Lung microvascular endothelial cell (primary cell): Measurements from ENCODE around the gene MFSD6. TPM values are rescaled to one million over a fixed set of nuclear protein-coding genes. Genes with fewer than 3 reads are reported as not detected.
"Not testable (repeated sequence)": the region's sequence is repeated elsewhere in the genome, so short reads cannot be mapped to it uniquely, and the experiment has no call there.

Experiments
- DNase-seq, 2 donors: peaks; one replicate each; pipeline versions ENCODE4 v3.0.0 to v3.0.0-alpha.2; 2010; ENCODE audit warnings: low read depth in 2 of 2
- total RNA-seq: library from RNA; depleted of rRNA; stranded (reverse); fragments of >200 nt; gene quantifications from 2 replicates; pipeline ENCODE4 v1.2.1, GENCODE V29; 2014

The MFSD6 gene
- total RNA-seq, 1 donor from 2014 or later = 3.0 TPM

DNA sequence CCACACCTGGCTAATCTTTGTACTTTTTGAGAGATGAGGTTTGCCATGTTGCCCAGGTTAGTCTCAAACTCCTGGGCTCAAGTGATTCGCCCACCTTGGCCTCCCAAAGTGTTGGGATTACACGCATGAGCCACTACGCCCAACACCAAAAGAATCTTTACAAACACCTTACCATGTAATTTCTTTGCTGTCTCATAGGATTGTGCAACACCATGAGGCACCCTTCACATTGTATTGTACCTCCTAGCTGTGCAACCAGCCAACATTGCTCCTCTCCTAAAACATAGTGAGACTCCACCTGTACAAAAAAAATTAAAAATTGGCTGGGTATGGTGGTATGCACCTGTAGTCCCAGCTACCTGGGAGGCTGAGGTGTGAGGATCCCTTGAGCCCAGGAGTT is 3.1 kb upstream of the MFSD6 start:
- DNase-seq = no peak

DNA sequence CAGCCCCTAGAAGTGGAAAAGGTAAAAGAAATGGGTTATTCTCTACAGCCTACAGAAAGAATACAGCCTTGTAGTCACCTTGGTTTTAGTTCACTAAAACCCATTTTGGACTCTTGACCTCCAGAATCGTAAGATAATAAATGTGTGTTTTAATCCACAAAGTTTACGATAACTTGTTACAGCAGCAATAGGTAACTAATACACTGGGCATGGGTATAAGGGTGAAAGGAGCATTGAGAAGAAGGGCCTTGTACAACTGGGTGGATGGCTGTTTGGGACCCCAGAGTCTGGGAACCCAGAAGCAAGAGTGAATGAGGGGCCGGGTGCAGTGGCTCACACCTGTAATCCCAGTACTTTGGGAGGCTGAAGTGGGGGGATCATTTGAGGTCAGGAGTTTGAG is 2.2 kb upstream of the MFSD6 start:
- no peak for DNase-seq

DNA sequence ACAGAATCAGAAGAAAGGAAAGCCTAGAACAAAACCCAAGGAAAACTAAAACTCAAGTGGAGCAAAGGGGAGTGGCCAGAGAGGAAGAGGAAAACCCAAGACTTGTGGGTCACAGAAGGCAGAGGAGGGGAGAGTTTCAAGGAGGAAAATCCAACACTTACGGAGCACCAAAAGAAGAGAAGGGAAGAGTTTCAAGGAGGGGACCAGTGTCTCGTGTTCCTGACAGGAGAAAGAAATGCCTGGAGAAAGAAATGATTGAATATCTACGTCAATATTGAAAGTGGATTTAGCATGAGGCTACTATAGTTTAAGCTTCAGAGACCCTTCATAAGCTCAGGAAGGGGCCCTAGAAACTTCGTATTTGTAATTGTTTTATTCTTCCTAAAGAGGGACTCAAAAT is 1.4 kb upstream of the MFSD6 start:
- DNase-seq = no peak

DNA sequence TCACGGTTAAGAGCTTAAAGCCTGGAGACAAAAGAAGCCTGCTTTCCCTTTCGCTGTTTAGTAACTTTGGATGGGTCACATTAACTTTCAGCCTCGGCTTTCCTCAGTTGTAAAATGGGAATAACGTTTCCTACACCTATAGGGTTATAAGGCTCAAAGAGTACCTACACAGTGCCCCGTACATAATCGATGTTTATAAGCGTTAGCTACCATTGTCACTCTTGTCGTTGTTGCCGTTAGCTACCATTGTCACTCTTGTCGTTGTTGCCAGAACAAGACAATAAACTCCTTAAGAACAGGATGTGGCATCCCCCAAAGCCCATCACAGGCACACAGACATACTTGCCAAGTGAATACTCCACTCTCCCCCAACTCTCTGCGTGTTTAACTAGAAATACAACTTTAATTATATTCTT is 901 bp upstream of the MFSD6 start:
- no peak for DNase-seq

DNA sequence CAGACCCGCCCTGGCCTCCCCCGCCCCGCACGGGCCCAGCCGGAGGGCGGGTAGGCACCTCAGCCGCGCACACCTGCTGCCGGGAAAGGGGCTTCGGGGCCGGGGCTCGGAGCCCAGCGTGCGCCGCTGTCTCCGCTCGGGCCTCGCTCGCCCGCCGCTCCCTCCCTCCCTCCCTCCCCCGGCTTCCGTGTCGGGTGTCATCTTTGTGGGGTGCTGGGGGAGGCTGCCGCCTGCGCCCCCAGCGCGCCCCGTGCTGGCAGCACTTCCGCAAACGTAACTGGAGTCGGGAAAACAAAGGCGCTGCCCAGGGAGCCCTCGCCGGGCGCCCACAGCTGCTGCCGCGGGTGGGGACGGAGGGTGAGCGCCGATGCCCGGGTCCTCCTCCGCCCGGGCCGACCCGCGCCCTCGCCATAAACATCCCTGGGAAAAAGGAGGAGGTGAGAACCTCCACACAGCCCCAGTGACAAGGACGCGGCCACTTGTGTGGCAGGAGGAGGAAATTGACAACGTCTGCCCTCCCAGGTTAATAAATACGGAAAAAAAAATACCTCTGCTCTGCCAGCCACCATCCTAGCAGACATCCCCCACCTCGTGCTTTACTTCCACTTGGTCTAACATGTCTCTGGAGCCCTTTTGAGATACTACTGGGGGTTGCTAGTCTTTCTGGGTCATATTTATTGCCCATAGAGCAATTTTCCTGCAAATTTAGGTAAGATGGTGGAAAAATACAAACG is 550 bp downstream of the MFSD6 start:
- peak; percentile 21 to 28 for DNase-seq

DNA sequence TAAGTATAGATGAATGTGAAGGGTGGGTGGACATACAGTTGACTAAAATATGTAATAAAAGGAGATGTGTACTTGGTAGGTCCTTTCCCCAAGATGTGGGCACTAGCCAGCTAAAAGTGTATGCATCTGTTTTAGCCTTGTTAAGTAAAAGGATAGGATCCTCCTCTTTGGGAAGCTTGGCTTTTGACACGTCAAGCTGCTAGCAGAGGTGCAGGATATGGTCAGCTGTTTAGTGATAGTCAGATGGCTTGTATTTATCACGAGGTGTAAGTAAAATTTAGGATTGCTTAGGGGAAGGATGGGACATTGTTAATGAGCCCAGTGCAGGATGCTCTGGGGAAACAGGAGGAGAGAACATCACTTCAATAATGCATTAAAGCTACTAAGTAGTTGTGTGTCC is 1.5 kb downstream of the MFSD6 start:
- no peak for DNase-seq

DNA sequence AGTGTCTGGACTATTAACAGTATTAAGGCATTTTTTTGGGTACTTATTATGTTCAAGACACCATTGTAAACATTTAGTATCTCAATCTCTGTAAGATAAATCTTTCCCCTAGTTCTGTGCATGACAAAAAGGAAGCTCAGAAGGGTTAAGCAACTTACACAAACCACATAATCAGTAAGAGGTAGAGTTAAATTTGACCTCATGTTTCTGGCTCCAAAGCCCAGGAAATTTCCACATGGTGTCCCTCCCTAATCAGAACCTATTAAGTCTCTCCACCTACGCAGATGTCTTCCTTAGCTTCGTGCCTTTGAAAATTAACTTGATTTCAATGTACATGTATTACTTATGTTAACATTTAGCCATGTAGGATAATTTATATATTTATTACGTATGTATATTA is 2.0 kb downstream of the MFSD6 start:
- no peak for DNase-seq

DNA sequence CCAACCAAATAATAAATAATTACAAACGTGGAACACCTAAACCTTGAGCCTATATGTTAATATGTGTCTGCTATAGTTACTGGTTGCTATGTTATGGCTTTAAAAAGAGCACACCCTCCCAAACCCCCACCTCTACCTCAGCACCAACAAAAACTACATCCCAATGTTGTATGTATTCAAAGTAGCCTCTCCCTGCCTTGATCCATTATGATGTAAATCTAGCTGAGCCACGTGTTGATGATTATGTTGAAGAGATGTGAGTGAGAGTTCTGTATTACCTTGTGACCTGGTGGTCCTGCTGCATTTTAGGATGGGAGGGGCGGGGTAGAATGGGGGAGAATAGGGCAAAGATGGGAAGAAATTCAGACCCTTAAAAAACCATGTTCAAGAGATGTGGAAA is 4.8 kb downstream of the MFSD6 start:
- DNase-seq = no peak

DNA sequence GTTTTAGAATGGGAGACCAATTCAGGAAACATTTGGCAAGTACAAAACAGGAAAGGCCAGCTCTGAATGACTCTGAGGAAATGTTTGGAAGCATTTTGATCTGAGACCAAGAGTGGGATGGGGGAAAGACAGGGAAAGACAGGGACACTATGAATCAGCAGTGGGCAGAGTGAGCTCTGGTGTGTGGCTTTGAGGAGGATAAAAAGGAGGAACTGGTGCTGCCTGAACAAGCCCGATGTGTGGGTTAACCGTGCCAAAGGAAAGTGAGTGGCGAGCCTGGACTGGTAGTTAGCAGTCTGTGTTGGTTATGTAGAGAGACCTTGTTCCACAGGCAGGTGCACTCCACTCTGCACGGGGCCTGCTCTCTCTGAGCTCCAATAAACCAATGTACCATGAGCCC is 5.3 kb downstream of the MFSD6 start:
- peak; percentile 31 to 57 for DNase-seq

GRCh38 chr2:190415251-190415650 is 7.1 kb downstream of the MFSD6 start:
- DNase-seq = no peak

DNA sequence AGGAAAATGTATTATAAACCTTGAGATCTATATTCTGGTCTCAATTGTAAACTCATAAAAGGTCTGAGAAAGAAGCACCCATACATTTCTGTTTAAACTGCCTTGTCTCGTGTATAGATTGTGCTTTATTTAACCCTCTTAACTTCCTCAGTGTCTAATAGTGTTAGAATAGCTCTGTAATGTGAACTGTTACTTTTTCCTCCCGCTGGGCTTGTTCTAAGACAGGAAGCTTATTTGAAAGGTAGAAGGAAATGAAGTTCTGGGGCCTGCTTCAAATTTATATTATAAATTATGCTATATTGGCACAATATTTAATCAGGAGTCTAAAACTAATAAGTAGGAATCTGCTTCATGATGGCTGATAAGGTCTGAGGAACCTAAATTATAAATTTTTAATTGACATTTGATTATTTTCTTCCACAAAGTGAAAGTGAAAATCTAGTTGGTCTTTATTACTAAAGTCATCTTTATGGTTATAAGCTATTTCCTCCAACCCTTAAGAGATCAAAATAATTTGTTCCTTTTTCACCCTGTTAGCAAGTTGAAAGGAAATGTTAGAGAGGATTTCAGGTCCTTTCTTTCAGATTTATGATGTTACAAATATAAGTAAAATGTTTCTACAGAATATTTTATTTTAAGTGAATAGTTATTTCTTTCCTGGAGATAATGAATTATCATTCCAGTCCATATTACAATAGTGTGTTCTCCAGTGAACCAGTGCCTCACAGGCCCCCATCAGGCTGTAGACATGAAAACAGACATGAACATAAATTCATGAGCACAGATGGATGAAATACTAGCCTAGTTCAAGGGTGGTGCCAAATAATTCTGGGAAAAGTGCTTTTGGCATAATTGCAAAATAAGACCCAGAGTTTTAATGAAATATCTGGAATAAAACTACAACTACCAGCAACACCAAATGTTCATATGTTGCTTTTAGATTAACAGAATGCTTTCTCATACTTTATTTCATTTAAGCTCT is 7.9 kb downstream of the MFSD6 start:
- DNase-seq = peak in 1 of 2 donors; percentile 16

DNA sequence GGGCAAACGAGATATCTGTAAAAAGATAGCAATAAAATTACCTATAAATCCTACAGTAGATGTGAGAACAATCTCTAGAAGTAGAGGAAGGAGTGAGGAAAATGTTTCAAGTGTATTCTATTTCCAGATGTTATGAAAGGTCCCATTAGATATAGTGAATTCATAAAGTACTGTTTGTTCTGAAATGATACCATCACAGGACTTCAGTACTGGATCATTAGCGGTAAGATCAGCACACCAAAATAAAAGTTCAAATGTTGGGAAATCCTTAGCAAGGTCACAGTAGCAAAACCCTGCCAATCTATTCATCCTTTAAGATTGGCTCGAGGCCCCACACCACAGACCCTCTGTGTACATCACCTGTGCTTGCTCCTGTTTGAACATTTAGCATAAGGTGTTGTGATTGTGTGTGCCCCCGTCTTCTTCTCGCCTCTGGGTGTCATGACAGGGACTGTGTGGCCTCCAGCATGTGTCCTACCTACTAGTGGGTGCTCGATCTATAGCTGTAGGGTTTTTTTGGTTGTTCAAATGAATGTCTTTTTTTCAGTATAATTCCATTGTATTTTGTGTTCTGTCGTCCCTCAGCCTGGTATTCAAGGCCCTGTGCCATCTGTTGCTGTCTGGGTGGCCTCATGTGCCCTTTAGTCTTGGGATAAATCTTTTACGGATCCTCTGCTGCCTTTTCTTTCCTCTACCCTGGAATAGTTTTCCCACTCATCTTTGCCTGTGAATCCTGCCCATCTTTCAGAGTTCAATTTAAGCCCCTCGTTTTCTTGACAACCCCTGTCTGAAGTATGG is 9.1 kb downstream of the MFSD6 start:
- DNase-seq = no peak

DNA sequence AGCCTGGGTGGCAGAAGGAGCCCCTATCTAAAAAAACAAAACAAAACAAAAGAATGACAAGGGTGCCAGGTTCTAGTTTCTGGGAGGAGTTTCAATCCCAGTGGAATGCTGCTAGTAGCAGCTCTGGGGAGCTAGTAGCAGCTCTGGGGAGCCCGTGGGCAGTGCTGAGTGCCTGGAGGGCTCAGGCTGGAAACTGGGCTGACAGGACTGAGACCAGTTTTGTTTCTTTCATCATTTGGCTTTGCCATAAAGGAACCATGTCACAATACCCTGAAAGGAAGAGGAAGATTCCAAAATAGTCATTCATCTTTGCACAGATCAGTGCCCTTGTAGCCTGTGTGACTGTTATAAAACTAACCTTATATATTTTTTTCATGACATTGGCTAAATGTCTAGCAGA is 10.6 kb downstream of the MFSD6 start:
- no peak for DNase-seq

DNA sequence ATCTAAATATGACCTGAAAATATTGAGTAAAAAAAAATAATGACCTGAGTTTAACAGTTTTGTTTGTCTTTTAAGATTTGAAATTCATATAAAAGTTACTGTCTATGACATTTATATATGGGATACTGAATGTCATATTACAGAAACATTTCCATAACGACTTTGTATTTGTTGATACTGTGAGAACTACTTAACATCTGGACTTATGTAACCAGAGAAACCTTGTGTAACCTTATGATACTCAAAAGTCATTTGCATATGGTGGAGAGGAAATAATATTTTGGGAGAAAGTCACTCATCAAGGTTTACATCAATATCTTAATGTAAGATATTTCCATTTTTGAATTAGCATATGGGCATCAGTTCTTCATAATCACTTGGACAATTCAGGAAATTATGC is 12.6 kb downstream of the MFSD6 start:
- DNase-seq = no peak

DNA sequence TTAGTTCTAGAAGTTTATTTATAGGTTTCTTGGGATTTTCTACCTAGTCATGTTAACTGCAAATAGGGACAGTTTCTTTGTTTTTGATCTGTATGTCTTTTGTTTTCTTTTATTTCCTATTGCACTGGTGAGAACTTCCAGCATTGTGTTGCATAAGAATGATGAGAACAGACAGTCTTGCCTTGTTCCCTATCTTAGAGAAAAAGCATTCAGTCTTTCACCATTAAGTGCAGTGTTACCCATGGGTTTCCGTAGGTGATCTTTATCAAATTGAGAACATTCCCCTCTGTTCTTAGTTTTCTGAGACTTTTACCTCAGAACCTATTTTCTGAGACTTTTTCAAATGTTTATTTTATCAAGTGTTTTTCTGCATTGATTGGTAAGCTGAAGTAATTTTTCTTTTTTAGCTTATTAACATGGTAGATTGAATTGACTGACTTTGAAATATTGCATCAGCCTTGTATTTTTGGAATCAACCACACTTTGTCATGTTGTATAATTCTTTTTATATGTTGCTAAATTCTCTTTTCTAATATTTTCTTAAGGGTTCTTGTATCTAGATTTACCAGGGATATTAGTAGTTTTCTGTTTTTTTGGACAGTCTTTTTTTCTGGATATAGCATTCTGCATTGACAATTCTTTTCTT is 17.2 kb downstream of the MFSD6 start:
- DNase-seq = no peak

DNA sequence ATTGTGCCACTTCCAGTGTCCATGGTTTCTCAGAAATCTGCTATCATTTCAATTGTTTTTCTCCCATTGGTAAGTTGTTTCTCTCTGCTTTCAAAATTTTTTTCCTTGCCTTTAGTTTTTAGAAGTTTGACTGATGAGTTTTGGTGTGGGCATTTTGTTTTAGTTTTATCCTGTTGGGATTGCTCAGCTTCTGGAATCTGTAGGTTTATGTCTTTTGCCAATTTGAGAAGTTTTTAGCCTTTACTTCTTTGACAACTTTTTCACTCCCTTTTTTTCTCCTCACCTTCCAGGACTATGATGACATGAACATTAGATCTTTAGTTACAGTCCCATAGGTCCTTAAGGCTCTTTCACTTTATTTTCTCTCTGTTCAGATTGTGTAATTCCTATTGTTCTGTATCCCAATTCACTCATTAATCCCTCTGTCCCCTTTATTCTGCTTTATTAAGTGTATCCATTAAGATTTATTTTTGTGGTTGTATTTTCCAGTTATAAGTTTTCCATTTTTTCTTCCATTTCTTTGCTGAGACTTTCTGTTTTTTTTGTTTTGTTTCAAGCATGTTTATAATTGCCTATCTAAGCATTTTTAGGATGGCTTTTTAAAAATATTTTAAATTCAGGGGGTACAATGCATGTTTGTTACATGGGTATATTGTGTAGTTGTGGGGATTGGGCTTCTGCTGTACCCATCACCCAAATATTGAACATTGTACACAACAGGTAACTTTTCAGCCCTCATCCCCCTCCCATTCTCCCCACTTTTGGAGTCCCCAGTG is 17.9 kb downstream of the MFSD6 start:
- no peak for DNase-seq

DNA sequence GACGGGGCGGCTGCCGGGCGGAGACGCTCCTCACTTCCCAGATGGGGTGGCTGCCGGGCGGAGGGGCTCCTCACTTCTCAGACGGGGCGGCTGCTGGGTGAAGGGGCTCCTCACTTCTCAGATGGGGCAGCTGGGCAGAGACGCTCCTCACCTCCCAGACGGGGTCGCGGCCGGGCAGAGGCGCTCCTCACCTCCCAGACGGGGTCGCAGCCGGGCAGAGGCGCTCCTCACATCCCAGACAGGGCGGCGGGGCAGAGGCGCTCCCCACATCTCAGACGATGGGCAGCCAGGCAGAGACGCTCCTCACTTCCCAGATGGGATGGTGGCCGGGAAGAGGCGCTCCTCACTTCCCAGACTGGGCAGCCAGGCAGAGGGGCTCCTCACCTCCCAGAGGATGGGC is 22.7 kb downstream of the MFSD6 start:
- not testable (repeated sequence) for DNase-seq

DNA sequence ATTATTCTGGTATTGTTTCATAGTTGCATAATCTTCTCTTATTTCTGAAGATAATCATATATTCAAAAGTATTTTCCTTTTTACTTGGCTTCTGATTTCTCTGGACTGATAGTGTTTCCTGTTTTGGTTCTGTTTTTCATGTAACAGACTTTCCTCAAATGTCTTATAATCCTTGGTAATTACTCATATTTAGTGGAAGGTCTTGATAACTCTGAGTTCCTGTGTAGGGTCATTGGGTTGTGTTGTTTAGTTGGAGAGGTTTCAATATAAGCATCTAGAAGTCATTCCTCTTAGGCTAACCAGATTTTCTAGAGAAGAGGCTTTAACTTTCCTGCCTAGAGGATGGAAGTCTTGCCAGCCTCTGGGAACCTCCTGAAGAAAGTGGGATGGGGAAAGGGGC is 23.8 kb downstream of the MFSD6 start:
- DNase-seq = peak in 1 of 2 donors; percentile 37

DNA sequence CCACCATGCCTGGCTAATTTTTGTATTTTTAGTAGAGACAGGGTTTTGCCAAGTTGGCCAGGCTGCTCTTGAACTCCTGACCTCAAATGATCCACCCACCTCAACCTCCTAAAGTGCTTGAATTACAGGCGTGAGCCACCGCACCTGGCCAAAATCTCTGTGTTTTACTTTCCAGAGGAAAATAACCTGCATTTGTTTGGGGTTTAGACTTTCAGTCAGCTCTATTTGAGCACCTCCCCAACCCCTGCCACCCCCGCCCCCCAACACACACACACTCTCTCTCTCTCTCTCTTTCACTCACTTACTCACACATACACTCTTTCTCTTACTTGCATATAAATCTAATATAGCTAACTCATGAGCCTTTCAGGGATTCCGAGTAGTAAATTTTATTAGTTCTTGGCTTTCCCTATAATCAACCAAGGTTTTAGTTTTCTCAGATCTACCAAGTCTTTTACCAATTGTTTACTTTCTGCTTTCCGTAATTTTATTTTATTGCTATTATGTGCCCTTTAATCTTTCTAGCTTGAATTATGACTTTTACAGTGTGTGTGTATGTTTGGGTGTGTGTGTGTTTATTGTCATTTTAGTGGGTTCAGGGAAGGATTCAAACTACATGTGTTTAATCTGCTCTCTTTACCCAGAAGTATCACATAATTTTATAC is 24.5 kb downstream of the MFSD6 start:
- DNase-seq = no peak

DNA sequence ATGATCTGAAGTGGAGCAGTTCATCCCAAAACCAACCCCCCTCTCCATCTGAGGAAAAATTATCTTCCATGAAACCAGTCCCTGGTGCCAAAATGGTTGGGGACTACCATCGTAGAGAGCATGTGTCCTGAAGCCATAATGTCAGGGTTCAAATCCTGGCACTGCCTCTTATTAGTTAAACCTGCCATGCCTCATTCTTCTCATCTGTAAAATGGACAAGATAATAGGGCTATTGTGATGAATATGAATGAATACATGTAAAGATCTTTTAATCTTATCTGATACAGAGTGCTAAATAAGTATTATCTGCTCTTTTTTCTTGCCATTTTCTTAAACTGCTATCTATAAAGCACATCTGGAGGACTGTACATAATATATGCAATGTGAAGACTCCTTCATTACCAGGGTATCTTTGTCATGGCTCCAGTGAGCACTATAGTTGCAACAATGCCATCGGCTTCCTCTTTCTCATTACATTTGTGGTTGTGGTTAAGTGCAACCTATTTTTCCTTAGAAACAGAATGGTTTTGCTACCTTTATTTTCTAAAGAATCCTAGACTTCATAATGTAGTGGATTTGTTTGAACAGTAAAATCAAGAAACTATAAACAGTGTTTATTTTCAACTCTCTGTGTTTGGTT is 27.0 kb downstream of the MFSD6 start:
- DNase-seq = no peak
